A673 (cell line): ENCODE measurements around the gene MFSD1. TPM values are rescaled to one million over a fixed set of nuclear protein-coding genes. Genes with fewer than 3 reads are reported as not detected.

Source experiments
- BruUV-seq: library from RNA; stranded (reverse); fragments of 400-500 nt; replicated peaks from 2 replicates; lab custom pipeline; 2021; lab: Mats Ljungman, UMichigan
- CTCF ChIA-PET: fragments of 300-600 bp; sonication (Branson Sonifier 250); formaldehyde crosslinking; loops from one replicate; lab custom pipeline; 2022; ENCODE audit warnings: antibody characterized with exemption; lab: Charles Lee
- POLR2A ChIA-PET: fragments of 300-600 bp; sonication (Branson Sonifier 250); formaldehyde crosslinking; loops from one replicate; lab custom pipeline; 2022; ENCODE audit warnings: antibody characterized with exemption; ENCODE audit not compliant: low non-redundant PET; lab: Charles Lee
- DNase-seq: peaks from one replicate; pipeline ENCODE4 v3.0.0-alpha.2; 2015; ENCODE audit warnings: low spot score
- H3K27ac ChIP-seq: fragments of 200-600 bp; sonication (generic); 2 replicates; pipeline ENCODE4 v1.5.1; 2016; ENCODE audit warnings: mixed run types, low read depth, mild to moderate bottlenecking, mixed read lengths, antibody characterized with exemption, low read length; ENCODE audit not compliant: poor library complexity, severe bottlenecking
- H3K27me3 ChIP-seq: fragments of 200-600 bp; sonication (generic); replicated peaks from 2 replicates; pipeline ENCODE4 v1.6.1; 2017; ENCODE audit warnings: mixed run types, low read depth, mild to moderate bottlenecking, mixed read lengths, antibody characterized with exemption, low read length; ENCODE audit not compliant: insufficient read depth, poor library complexity
- H3K36me3 ChIP-seq: fragments of 200-600 bp; sonication (generic); 2 replicates; pipeline ENCODE4 v1.6.1; 2016; ENCODE audit warnings: mixed run types, mild to moderate bottlenecking, mixed read lengths, antibody characterized with exemption, low read length; ENCODE audit not compliant: insufficient read depth, poor library complexity, severe bottlenecking
- H3K4me1 ChIP-seq: fragments of 200-600 bp; sonication (generic); 2 replicates; pipeline ENCODE4 v1.6.1; 2017; ENCODE audit warnings: mixed run types, mild to moderate bottlenecking, mixed read lengths, antibody characterized with exemption, low read length; ENCODE audit not compliant: insufficient read depth, poor library complexity, severe bottlenecking
- H3K4me3 ChIP-seq: fragments of 200-600 bp; sonication (generic); 2 replicates; pipeline ENCODE4 v1.5.1; 2016; ENCODE audit warnings: low read depth, mixed run types, mild to moderate bottlenecking, mixed read lengths, low read length; ENCODE audit not compliant: poor library complexity, severe bottlenecking
- H3K9me3 ChIP-seq: fragments of 200-600 bp; sonication (generic); 2 replicates; pipeline ENCODE4 v1.6.1; 2016; ENCODE audit warnings: mixed run types, low read depth, mild to moderate bottlenecking, mixed read lengths, antibody characterized with exemption, low read length; ENCODE audit not compliant: poor library complexity, severe bottlenecking
- EZH2 ChIP-seq: fragments of 200-600 bp; sonication (generic); IDR thresholded peaks from 2 replicates; pipeline ENCODE4 v1.6.1; 2017; ENCODE audit warnings: borderline replicate concordance, low read depth, mild to moderate bottlenecking, mixed read lengths, antibody characterized with exemption, low read length; ENCODE audit not compliant: poor library complexity, severe bottlenecking
- intact Hi-C: fragments of 100-400 bp; cut with micrococcal nuclease; formaldehyde crosslinking; loops from one replicate; pipeline ENCODE4 v1.10.0; 2022; ENCODE audit not compliant: unreplicated experiment
- total RNA-seq: library from RNA; stranded (reverse); gene quantifications from 2 replicates; pipeline ENCODE4 v1.2.3, GENCODE V29; 2021
- TF ChIP-seq, protein P1 (sequence below): fragments of 300-800, 200-600 bp; sonication (generic); conservative IDR thresholded peaks from 2 replicates; pipeline ENCODE4 v1.5.1; 2017; ENCODE audit warnings: low read depth, mild to moderate bottlenecking, antibody characterized with exemption, low read length, moderate library complexity, mixed read lengths

Gene MFSD1
- total RNA-seq, 1 experiment from 2014 or later: 15.2 TPM

DNA sequence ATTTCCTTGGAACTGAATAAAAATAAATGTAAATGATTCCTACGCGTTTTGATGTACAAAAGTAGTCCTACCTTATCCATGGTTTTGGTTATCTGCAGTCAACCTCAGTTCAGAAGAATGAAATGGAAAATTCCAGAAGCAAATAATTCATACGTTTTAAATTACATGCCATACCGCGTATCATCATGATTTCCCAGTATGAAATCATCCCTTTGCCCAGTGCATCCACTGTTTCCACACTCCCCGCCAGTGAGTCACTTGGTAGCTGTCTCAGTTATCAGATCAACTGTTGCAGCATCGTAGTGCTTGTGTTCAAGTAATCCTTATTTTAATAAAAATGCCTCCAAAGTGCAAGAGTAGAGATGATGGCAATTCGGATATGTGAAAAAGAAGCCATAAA, 9.1 kb upstream of the MFSD1 start:
- no peaks in the 10 kb centered on the region for H3K36me3 ChIP-seq
- POLR2A ChIA-PET: no interaction called here
- no peak for DNase-seq

DNA sequence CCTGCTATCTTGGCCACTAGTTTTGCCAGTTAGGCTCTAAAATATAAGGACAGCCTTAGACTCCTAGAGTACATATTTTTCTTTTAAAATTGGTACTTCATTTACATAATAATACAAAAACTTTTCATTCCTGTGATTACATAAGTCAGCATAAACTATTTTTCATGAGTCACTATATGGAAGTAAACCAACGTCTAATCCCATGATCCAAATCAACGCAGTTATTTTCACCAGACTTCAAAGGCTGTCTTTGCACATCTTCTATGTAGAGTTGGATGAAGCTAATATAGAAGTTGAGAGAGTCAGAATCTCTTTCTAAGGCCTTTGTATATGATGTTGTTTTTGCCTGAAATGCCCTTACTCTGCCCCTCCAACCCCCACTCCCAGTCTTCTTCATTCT, 7.6 kb upstream of the MFSD1 start:
- H3K36me3 ChIP-seq: no peaks in the 10 kb centered on the region
- no peak overlapping the region for H3K27ac ChIP-seq
- ChIA-PET CTCF (interaction anchor here (1.1 to 1.3 kb wide), 3 partner anchors 67 to 466 kb away, joined by 5 read pairs; no protein-coding TSS in a partner anchor), POLR2A (interaction anchor here (0.6 kb wide), 1 partner anchor 464 kb away, joined by 3 read pairs; no protein-coding TSS in a partner anchor)
- intact Hi-C loops: loop anchor here (10.0 kb wide), 2 partner anchors 1189 to 1259 kb away; no protein-coding TSS in a partner anchor
- no peaks in the 10 kb centered on the region for H3K27me3 ChIP-seq
- peaks cover 7% of the 10 kb centered on the region for H3K9me3 ChIP-seq
- H3K4me3 ChIP-seq: no peak overlapping the region
- DNase-seq: no peak
- no TSS peak for BruUV-seq
- no peaks in the 10 kb centered on the region for H3K4me1 ChIP-seq
- TF ChIP-seq, protein P1, sequence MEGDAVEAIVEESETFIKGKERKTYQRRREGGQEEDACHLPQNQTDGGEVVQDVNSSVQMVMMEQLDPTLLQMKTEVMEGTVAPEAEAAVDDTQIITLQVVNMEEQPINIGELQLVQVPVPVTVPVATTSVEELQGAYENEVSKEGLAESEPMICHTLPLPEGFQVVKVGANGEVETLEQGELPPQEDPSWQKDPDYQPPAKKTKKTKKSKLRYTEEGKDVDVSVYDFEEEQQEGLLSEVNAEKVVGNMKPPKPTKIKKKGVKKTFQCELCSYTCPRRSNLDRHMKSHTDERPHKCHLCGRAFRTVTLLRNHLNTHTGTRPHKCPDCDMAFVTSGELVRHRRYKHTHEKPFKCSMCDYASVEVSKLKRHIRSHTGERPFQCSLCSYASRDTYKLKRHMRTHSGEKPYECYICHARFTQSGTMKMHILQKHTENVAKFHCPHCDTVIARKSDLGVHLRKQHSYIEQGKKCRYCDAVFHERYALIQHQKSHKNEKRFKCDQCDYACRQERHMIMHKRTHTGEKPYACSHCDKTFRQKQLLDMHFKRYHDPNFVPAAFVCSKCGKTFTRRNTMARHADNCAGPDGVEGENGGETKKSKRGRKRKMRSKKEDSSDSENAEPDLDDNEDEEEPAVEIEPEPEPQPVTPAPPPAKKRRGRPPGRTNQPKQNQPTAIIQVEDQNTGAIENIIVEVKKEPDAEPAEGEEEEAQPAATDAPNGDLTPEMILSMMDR: no peak

More for the DNA sequence above, 9.1 kb upstream of the MFSD1 start:
- Histone ChIP-seq H3K27ac (no peak overlapping the region), H3K4me1 (no peaks in the 10 kb centered on the region), H3K4me3 (no peak overlapping the region), H3K9me3 (peaks cover 7% of the 10 kb centered on the region), H3K27me3 (no peaks in the 10 kb centered on the region)
- no TSS peak for BruUV-seq
- TF ChIP-seq, protein P1: no peak
- no peak for TF ChIP-seq EZH2
- CTCF ChIA-PET: no interaction called here
- intact Hi-C loops: loop anchor here (2.0 to 10.0 kb wide), 3 partner anchors 462 to 1258 kb away; no protein-coding TSS in a partner anchor

DNA sequence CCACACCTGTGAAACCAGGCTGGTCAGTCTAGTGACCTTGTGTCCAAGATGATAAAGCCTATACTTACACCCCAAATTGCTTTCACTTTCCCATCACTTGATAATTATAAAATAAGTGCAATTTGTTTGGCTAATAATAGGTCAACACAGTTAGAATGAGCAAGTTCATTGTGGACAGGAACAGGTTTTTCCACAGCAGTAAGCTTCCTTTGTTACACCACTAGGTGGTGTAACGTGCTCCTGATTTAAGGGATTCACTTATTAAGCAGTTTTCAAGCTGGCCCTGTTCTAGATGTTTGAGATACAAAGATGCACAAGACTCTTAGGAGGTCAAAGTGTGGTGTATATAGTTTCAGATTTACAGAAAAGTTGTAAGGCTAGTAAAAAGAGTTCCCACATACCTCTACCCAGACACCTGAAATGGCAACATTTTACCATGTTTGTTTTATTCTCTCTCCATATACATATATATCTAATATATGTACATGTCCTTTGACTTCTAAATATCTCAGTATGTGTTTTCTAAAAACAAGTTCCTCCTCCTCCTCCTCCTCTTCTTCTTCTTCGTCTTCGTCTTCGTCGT, 6.8 kb upstream of the MFSD1 start:
- Histone ChIP-seq H3K4me1 (no peaks in the 10 kb centered on the region), H3K27me3 (no peaks in the 10 kb centered on the region), H3K9me3 (peaks cover 7% of the 10 kb centered on the region), H3K27ac (no peak overlapping the region), H3K4me3 (no peak overlapping the region), H3K36me3 (no peaks in the 10 kb centered on the region)
- DNase-seq: peak; percentile 51
- ChIA-PET POLR2A (no interaction called here), CTCF (interaction anchor here (1.1 to 1.3 kb wide), 3 partner anchors 67 to 465 kb away, joined by 5 read pairs; no protein-coding TSS in a partner anchor)
- no TSS peak for BruUV-seq
- intact Hi-C loops: loop anchor here (10.0 kb wide), 2 partner anchors 1190 to 1260 kb away; no protein-coding TSS in a partner anchor
- TF ChIP-seq, protein P1: peak; percentile 71
- TF ChIP-seq EZH2: no peak
